ENCODE data around the gene TMPRSS4.

GRCh38 chr11:118164885-118165284 lies 88.0 kb downstream of the TMPRSS4 start:
- no peak for TF ChIP-seq CTCF (IDR thresholded peaks at IDR 0.05 in 2 of 3, conservative IDR thresholded peaks at IDR 0.05 in 1 of 3; ENCODE audit: insufficient read depth in 2 of 3, low read depth in 1 of 3, low read length in 3 of 3)
- no peak for TF ChIP-seq ZNF282 (CRISPR knock-in tag; IDR thresholded peaks at IDR 0.05)
- TF ChIP-seq ZC3H8 (IDR thresholded peaks at IDR 0.05), result no peak
- no peak for TF ChIP-seq EZH2 (IDR thresholded peaks at IDR 0.05; ENCODE audit: borderline replicate concordance, low read depth, low read length)
- no peak for TF ChIP-seq NFE2 (IDR thresholded peaks at IDR 0.05; ENCODE audit: low read depth)
- TF ChIP-seq POLR2AphosphoS2 (IDR thresholded peaks at IDR 0.05; ENCODE audit: low read length), result no peak
- TF ChIP-seq POLR2A (conservative IDR thresholded peaks at IDR 0.05), result no peak
- TF ChIP-seq EP300 (IDR thresholded peaks at IDR 0.05; ENCODE audit: low read length), result no peak
- no peak for TF ChIP-seq ZNF79 (CRISPR knock-in tag; IDR thresholded peaks at IDR 0.05; ENCODE audit: low read depth)
- no peak for TF ChIP-seq HNRNPL (IDR thresholded peaks at IDR 0.05; ENCODE audit: low read depth, low read length)
- no peak for TF ChIP-seq REST (IDR thresholded peaks at IDR 0.05; ENCODE audit: borderline replicate concordance)
- TF ChIP-seq REST (CRISPR knock-in tag; IDR thresholded peaks at IDR 0.05; ENCODE audit: low read depth), result no peak
